ENCODE data around the gene PNLDC1.

DNA sequence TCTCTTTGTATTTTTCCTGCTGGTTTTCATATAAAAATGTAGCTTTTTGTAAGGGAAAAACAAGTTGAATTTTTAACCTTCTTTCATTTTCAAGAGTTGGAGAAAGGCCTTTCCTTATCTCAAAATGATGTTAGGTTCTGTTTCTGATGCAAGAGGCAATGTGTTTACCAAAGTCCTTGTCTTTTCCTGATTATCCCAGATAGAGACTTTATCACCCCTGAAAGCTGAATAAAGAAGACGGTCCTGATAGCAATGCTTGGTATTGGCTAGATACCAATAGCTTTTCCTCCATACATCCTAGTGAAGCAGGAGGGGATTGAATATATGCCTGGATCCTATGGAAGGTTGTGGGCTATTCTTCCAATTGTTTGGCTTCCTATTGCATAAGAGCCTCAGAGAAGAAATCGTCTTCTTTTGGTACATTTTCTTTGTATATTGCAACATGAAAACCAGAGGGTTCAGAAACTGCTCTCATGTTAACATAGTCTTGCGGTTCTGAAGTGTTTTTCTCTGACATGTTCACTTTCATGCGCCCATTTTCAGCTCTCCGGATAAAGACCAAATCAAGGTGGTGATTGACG, 5.5 kb downstream of the PNLDC1 start:
- TF ChIP-seq, protein P1, sequence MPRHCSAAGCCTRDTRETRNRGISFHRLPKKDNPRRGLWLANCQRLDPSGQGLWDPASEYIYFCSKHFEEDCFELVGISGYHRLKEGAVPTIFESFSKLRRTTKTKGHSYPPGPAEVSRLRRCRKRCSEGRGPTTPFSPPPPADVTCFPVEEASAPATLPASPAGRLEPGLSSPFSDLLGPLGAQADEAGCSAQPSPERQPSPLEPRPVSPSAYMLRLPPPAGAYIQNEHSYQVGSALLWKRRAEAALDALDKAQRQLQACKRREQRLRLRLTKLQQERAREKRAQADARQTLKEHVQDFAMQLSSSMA (CRISPR knock-in tag; IDR thresholded peaks at IDR 0.05): no peak
- TF ChIP-seq BRF2 (IDR thresholded peaks at IDR 0.05; ENCODE audit: borderline replicate concordance, insufficient read depth, insufficient read length): no peak
